Activated B cell treated with CpG ODN at 0.5 μM for 24 hours (primary cell): ENCODE results near the gene PKIB. TPM values are rescaled to one million over a fixed set of nuclear protein-coding genes. Genes with fewer than 3 reads are reported as not detected.

ENCODE experiments used
- ATAC-seq: fragments of 200-7000 bp; cut with Tn5 transposase; one replicate; pipeline ENCODE4 v1.10.0; 2021; ENCODE audit warnings: low read depth, mild to moderate bottlenecking, moderate library complexity
- CTCF ChIA-PET: fragments of 350-600 bp; sonication (Branson Sonifier 250); formaldehyde crosslinking; loops from one replicate; lab custom pipeline; 2021; ENCODE audit warnings: antibody characterized with exemption; lab: Charles Lee
- POLR2A ChIA-PET: fragments of 350-600 bp; sonication (Branson Sonifier 250); formaldehyde crosslinking; loops from one replicate; lab custom pipeline; 2021; ENCODE audit warnings: antibody characterized with exemption; lab: Charles Lee
- DNase-seq: peaks from one replicate; pipeline ENCODE4 v3.0.0; 2022
- H3K27ac Mint-ChIP-seq: one replicate; pipeline ENCODE4 v1.8.0; 2020; ENCODE audit warnings: mixed read lengths
- H3K27me3 Mint-ChIP-seq: one replicate; pipeline ENCODE4 v1.8.0; 2021; ENCODE audit warnings: mixed read lengths
- H3K36me3 Mint-ChIP-seq: one replicate; pipeline ENCODE4 v1.8.0; 2021; ENCODE audit warnings: low read depth, mixed read lengths
- H3K4me1 Mint-ChIP-seq: one replicate; pipeline ENCODE4 v1.8.0; 2021; ENCODE audit warnings: mixed read lengths
- H3K4me3 Mint-ChIP-seq: one replicate; pipeline ENCODE4 v1.8.0; 2020; ENCODE audit warnings: mild to moderate bottlenecking, mixed read lengths
- H3K9me3 Mint-ChIP-seq: one replicate; pipeline ENCODE4 v1.8.0; 2020; ENCODE audit warnings: mixed read lengths
- intact Hi-C: fragments of 100-400 bp; cut with micrococcal nuclease; formaldehyde crosslinking; loops from one replicate; pipeline ENCODE4 v1.15.1; 2024
- total RNA-seq: library from RNA; stranded (reverse); gene quantifications from 2 replicates; pipeline ENCODE4 v1.2.3, GENCODE V29; 2022
- TF ChIP-seq, protein P1 (sequence below): fragments of 200-600 bp; IDR thresholded peaks from one replicate; pipeline ENCODE4 v1.8.0; 2022; ENCODE audit warnings: antibody characterized with exemption, mild to moderate bottlenecking

Gene PKIB
- total RNA-seq, 1 donor from 2014 or later = 1.2 TPM

DNA sequence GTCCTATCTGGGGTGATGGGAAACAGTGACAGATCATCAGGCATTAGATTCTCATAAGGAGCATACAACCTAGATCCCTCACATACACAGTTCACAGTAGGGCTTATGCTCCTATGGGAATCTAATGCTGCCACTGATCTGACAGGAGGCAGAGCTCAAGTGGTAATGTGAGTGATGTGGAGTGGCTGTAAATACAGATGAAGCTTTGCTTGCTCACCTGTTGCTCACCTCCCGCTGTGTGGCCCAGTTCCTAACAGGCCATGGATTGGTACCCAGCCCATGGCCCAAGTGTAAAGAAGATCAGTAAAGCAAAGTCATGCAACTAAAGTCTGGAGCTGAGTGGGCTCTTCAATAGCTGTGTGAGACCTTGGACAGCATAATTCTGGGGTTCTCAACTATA lies 65.9 kb downstream of the PKIB start:
- no peak for ATAC-seq
- no peak overlapping the region for H3K4me3 Mint-ChIP-seq
- no peaks in the 10 kb centered on the region for H3K9me3 Mint-ChIP-seq
- CTCF ChIA-PET = no interaction called here
- H3K27me3 Mint-ChIP-seq = no peaks in the 10 kb centered on the region
- H3K4me1 Mint-ChIP-seq = peaks cover 7% of the 10 kb centered on the region
- intact Hi-C loops = no loop called here
- POLR2A ChIA-PET = no interaction called here
- H3K36me3 Mint-ChIP-seq = no peaks in the 10 kb centered on the region
- DNase-seq = no peak
- H3K27ac Mint-ChIP-seq = no peak overlapping the region
- TF ChIP-seq, protein P1, sequence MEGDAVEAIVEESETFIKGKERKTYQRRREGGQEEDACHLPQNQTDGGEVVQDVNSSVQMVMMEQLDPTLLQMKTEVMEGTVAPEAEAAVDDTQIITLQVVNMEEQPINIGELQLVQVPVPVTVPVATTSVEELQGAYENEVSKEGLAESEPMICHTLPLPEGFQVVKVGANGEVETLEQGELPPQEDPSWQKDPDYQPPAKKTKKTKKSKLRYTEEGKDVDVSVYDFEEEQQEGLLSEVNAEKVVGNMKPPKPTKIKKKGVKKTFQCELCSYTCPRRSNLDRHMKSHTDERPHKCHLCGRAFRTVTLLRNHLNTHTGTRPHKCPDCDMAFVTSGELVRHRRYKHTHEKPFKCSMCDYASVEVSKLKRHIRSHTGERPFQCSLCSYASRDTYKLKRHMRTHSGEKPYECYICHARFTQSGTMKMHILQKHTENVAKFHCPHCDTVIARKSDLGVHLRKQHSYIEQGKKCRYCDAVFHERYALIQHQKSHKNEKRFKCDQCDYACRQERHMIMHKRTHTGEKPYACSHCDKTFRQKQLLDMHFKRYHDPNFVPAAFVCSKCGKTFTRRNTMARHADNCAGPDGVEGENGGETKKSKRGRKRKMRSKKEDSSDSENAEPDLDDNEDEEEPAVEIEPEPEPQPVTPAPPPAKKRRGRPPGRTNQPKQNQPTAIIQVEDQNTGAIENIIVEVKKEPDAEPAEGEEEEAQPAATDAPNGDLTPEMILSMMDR = no peak

DNA sequence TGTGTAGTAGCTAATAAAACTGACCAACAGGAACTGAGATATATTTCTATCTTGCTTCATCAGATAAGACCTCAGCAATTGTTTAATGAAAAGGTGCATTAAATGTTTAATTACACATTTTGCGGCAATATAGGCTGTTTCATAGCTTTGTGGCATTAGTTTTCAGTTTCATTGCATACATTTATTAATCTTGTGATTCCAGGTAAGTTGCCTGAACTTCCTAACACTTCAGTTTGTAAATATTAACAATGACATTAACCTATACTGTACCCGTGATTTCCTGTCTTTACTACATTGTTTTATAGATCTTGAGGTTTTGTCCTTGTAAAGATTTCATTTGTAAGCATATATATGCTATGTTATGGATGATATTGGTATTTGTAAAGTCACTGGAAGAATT lies 66.5 kb downstream of the PKIB start:
- DNase-seq (no peak), ATAC-seq (no peak)
- POLR2A ChIA-PET = no interaction called here
- Mint-ChIP-seq H3K27ac (no peak overlapping the region), H3K4me1 (peaks cover 7% of the 10 kb centered on the region), H3K36me3 (no peaks in the 10 kb centered on the region), H3K9me3 (no peaks in the 10 kb centered on the region), H3K27me3 (no peaks in the 10 kb centered on the region), H3K4me3 (no peak overlapping the region)
- TF ChIP-seq, protein P1 = no peak
- CTCF ChIA-PET = no interaction called here
- intact Hi-C loops = no loop called here

DNA sequence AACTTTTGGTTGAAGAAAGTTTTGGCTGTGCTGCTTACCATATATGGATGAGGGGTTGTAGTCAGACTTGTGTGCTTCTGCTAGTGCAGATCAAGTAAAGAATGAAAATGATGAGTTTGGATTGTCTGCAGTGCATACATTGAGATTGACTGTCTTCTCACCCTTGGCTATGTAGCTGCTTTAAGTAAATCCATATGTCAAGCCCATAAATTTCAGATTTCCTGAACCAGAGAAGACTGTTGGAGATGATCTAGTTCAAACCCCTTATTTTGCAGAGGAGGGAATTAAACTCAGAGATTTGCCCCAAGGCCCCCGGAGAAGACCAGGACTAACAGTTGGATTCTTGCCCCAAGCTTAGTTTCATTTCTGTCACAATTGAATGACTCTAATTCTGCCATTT lies 67.2 kb downstream of the PKIB start:
- Mint-ChIP-seq H3K27ac (no peak overlapping the region), H3K4me1 (peaks cover 7% of the 10 kb centered on the region), H3K36me3 (no peaks in the 10 kb centered on the region), H3K27me3 (no peaks in the 10 kb centered on the region), H3K4me3 (no peak overlapping the region), H3K9me3 (no peaks in the 10 kb centered on the region)
- TF ChIP-seq, protein P1 = no peak
- no peak for DNase-seq
- POLR2A ChIA-PET = no interaction called here
- CTCF ChIA-PET = no interaction called here
- intact Hi-C loops = no loop called here
- no peak for ATAC-seq

DNA sequence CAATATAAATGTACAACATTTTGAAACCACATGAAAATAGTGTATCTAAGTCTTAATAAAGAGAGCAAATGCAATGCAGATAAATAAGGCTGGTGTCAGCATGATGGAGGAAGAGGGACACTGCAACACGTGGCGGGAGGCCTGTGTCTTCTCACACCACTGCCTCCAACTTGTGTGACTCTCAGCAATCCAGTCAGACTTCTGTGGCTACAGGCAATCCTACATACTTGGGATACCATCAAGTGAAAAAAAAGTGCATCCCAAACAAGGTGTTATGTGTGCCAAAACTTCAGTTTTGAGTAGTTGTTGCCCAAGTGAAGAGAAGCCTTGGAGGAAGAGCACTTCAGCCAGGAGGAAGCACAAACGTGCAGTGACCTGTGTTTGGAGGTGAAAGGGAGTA lies 68.6 kb downstream of the PKIB start:
- no peak overlapping the region for H3K4me3 Mint-ChIP-seq

DNA sequence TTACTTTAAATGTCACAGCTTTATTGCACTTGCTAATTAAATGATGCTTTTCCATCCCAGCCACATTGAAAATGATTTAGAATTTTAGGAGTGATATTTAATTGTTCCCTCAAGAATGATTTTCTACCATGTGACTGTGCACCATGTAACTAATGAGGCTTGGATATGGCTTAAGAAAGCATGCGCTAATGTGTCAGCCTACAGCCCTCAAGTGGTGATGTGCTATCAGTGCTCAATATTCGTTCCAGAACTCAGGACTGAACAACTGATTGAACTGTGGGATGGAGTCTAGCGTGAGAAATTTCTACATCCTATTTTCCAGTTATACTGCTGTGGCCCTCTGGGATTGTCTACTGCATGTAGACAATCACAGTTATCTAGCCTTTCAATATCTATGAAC lies 71.5 kb downstream of the PKIB start:
- no peak for ATAC-seq

More for the DNA sequence above, 68.6 kb downstream of the PKIB start:
- TF ChIP-seq, protein P1 = no peak
- no peak for DNase-seq
- ChIA-PET CTCF (no interaction called here), POLR2A (no interaction called here)
- ATAC-seq = no peak
- Mint-ChIP-seq H3K36me3 (no peaks in the 10 kb centered on the region), H3K4me1 (peaks cover 2% of the 10 kb centered on the region), H3K27ac (no peak overlapping the region), H3K27me3 (no peaks in the 10 kb centered on the region), H3K9me3 (no peaks in the 10 kb centered on the region)
- intact Hi-C loops = no loop called here

More for the DNA sequence above, 71.5 kb downstream of the PKIB start:
- CTCF ChIA-PET = no interaction called here
- no peak overlapping the region for H3K4me3 Mint-ChIP-seq
- no peaks in the 10 kb centered on the region for H3K27me3 Mint-ChIP-seq
- TF ChIP-seq, protein P1 = no peak
- no peak overlapping the region for H3K27ac Mint-ChIP-seq
- no peaks in the 10 kb centered on the region for H3K9me3 Mint-ChIP-seq
- POLR2A ChIA-PET = no interaction called here
- no peaks in the 10 kb centered on the region for H3K4me1 Mint-ChIP-seq
- no peaks in the 10 kb centered on the region for H3K36me3 Mint-ChIP-seq
- intact Hi-C loops = no loop called here
- DNase-seq = no peak
